Mesenchymal stem cell (in vitro differentiated cells and primary cell): ENCODE data around the gene CAMK1D.

Source experiments
- DNase-seq: peaks from one replicate; pipeline ENCODE4 v3.0.0-alpha.2; 2013
- H2AFZ ChIP-seq: one replicate; pipeline ENCODE4 v1.6.1; 2013; ENCODE audit warnings: low read depth, mild to moderate bottlenecking, control low read depth, inconsistent platforms, low read length, moderate library complexity
- H2AK5ac ChIP-seq: 2 replicates; pipeline ENCODE4 v1.6.1; 2013; ENCODE audit warnings: low read length, moderate library complexity, mild to moderate bottlenecking, inconsistent platforms; ENCODE audit not compliant: severe bottlenecking
- H2BK120ac ChIP-seq: one replicate; pipeline ENCODE4 v1.6.1; 2013; ENCODE audit warnings: low read depth, mild to moderate bottlenecking, inconsistent platforms, low read length, moderate library complexity
- H2BK12ac ChIP-seq, 2 experiments: one replicate each; pipeline ENCODE4 v1.6.1; 2013; ENCODE audit warnings: inconsistent platforms in 2 of 2, low read length in 2 of 2, mild to moderate bottlenecking in 2 of 2, moderate library complexity in 2 of 2, control low read depth in 1 of 2
- H2BK15ac ChIP-seq: one replicate; pipeline ENCODE4 v1.6.1; 2013; ENCODE audit warnings: mild to moderate bottlenecking, low read depth, inconsistent platforms; ENCODE audit not compliant: poor library complexity, severe bottlenecking
- H2BK5ac ChIP-seq: 2 replicates; pipeline ENCODE4 v1.6.1; 2013; ENCODE audit warnings: low read depth, mild to moderate bottlenecking, low read length, control low read depth, inconsistent platforms; ENCODE audit not compliant: poor library complexity, severe bottlenecking
- H3K14ac ChIP-seq, 2 experiments: one replicate each; pipeline ENCODE4 v1.6.1; 2013; ENCODE audit warnings: inconsistent platforms in 2 of 2, low read length in 2 of 2, control low read depth in 1 of 2, mild to moderate bottlenecking in 1 of 2, moderate library complexity in 1 of 2
- H3K18ac ChIP-seq, 2 experiments: one replicate each; pipeline ENCODE4 v1.6.1; 2013; ENCODE audit warnings: inconsistent platforms in 2 of 2, low read length in 2 of 2, control low read depth in 1 of 2, low read depth in 1 of 2, mild to moderate bottlenecking in 1 of 2
- H3K23ac ChIP-seq, 2 experiments: one replicate each; pipeline ENCODE4 v1.6.1; 2013; ENCODE audit warnings: inconsistent platforms in 2 of 2, low read length in 2 of 2, mild to moderate bottlenecking in 2 of 2, moderate library complexity in 2 of 2, control low read depth in 1 of 2
- H3K27ac ChIP-seq: 2 replicates; pipeline ENCODE4 v1.5.1; 2013; ENCODE audit warnings: mild to moderate bottlenecking, moderate library complexity, low read length, control low read depth, inconsistent platforms; ENCODE audit not compliant: poor library complexity, severe bottlenecking
- H3K27me3 ChIP-seq, 2 experiments: 2 replicates each; pipeline versions ENCODE4 v1.6.1 to v1.7.0; 2013; ENCODE audit warnings: low read length in 2 of 2, mild to moderate bottlenecking in 2 of 2, moderate library complexity in 2 of 2, control low read depth in 1 of 2, inconsistent platforms in 1 of 2; ENCODE audit not compliant: control insufficient read depth in 1 of 2, insufficient read depth in 1 of 2
- H3K36me3 ChIP-seq, 2 experiments: 2 replicates each; pipeline versions ENCODE4 v1.6.1 to v1.7.0; 2013; ENCODE audit warnings: low read length in 2 of 2, control low read depth in 1 of 2, inconsistent platforms in 1 of 2, low read depth in 1 of 2, mild to moderate bottlenecking in 1 of 2; ENCODE audit not compliant: insufficient read depth in 2 of 2, control insufficient read depth in 1 of 2
- H3K4ac ChIP-seq, 2 experiments: one replicate each; pipeline ENCODE4 v1.6.1; 2013; ENCODE audit warnings: inconsistent platforms in 2 of 2, low read length in 2 of 2, mild to moderate bottlenecking in 2 of 2, moderate library complexity in 2 of 2, control low read depth in 1 of 2, low read depth in 1 of 2
- H3K4me1 ChIP-seq: 2 replicates; pipeline ENCODE4 v1.6.1; 2013; ENCODE audit warnings: low read depth, low read length, control low read depth; ENCODE audit not compliant: control insufficient read depth, insufficient read depth
- H3K4me2 ChIP-seq: 2 replicates; pipeline ENCODE4 v1.6.1; 2013; ENCODE audit warnings: low read length, mild to moderate bottlenecking, inconsistent platforms; ENCODE audit not compliant: poor library complexity, severe bottlenecking
- H3K4me3 ChIP-seq, 2 experiments: 2 replicates each; pipeline versions ENCODE4 v1.5.1 to v1.7.0; 2013; ENCODE audit warnings: low read length in 2 of 2, mild to moderate bottlenecking in 2 of 2, control low read depth in 1 of 2, low read depth in 1 of 2; ENCODE audit not compliant: insufficient read depth in 1 of 2
- H3K79me1 ChIP-seq: replicated peaks from 2 replicates; pipeline ENCODE4 v1.6.1; 2013; ENCODE audit warnings: mild to moderate bottlenecking, control low read depth, low read length, inconsistent platforms; ENCODE audit not compliant: poor library complexity, severe bottlenecking
- H3K9ac ChIP-seq: 2 replicates; pipeline ENCODE4 v1.7.0; 2013; ENCODE audit warnings: mild to moderate bottlenecking, low read length, moderate library complexity
- H3K9me3 ChIP-seq: 2 replicates; pipeline ENCODE4 v1.7.0; 2013; ENCODE audit warnings: mild to moderate bottlenecking, low read length; ENCODE audit not compliant: control insufficient read depth
- H4K8ac ChIP-seq: one replicate; pipeline ENCODE4 v1.6.1; 2013; ENCODE audit warnings: inconsistent platforms, mild to moderate bottlenecking, low read length, moderate library complexity
- H4K91ac ChIP-seq: one replicate; pipeline ENCODE4 v1.6.1; 2013; ENCODE audit warnings: mild to moderate bottlenecking, low read length, inconsistent platforms
- WGBS: methylation state at CpG from one replicate; pipeline ENCODE4 v1.1.7; 2013; ENCODE audit warnings: mixed read lengths; 5-methylcytosine and 5-hydroxymethylcytosine counted together

The CAMK1D gene

GRCh38 chr10:12788277-12788676, 438.9 kb downstream of the CAMK1D start:
- WGBS: 83% methylated on average over 10 of the region's 10 CpGs
- no peak overlapping the region for H2BK5ac ChIP-seq
- H3K9me3 ChIP-seq: peaks cover 24% of the 10 kb centered on the region
- DNase-seq: no peak
- no peak overlapping the region for H3K18ac ChIP-seq
- no peak overlapping the region for H4K91ac ChIP-seq
- no peak overlapping the region for H3K27ac ChIP-seq
- H3K9ac ChIP-seq: no peak overlapping the region
- no peaks in the 10 kb centered on the region for H3K4me1 ChIP-seq
- H4K8ac ChIP-seq: no peak overlapping the region
- H2BK120ac ChIP-seq: no peak overlapping the region
- H2AFZ ChIP-seq: no peak overlapping the region
- no peak overlapping the region for H3K14ac ChIP-seq
- H3K4me3 ChIP-seq: no peak overlapping the region
- no peak overlapping the region for H3K23ac ChIP-seq
- H3K79me1 ChIP-seq: peaks cover 10% of the 10 kb centered on the region
- no peak overlapping the region for H3K4ac ChIP-seq
- no peaks in the 10 kb centered on the region for H3K27me3 ChIP-seq
- H2BK12ac ChIP-seq: no peak overlapping the region
- no peak overlapping the region for H2BK15ac ChIP-seq
- no peak overlapping the region for H3K4me2 ChIP-seq
- no peak overlapping the region for H2AK5ac ChIP-seq
- peaks cover 19 to 25% of the 10 kb centered on the region in 2 experiments for H3K36me3 ChIP-seq

DNA sequence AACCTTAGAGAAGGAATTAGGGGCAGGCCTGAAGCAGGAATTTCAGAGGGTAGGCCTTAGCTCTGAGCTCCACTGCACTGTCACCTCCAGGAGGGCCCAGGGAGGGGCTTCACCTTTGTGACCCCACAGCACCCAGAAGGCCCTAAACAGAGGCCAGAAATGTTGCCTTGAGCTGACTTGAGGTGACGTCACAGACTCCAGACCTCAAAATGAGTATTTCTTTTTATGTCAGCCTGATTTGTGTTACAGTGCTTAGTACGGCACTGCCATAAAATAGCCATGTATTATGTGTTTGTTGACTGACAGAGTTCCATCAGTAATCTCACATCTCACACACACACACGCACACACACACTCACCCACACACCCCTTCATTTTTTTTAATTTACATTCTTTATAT, 440.9 kb downstream of the CAMK1D start:
- Histone ChIP-seq H2BK12ac (no peak overlapping the region), H2AFZ (no peak overlapping the region), H3K9me3 (peaks cover 31% of the 10 kb centered on the region), H4K91ac (no peak overlapping the region), H3K79me1 (peaks cover 8% of the 10 kb centered on the region), H3K27ac (no peak overlapping the region), H3K9ac (no peak overlapping the region), H2BK5ac (no peak overlapping the region), H3K36me3 (peaks cover 24 to 28% of the 10 kb centered on the region in 2 experiments), H3K27me3 (no peaks in the 10 kb centered on the region), H3K4ac (no peak overlapping the region), H3K18ac (no peak overlapping the region), H3K23ac (no peak overlapping the region), H3K14ac (no peak overlapping the region), H3K4me1 (no peaks in the 10 kb centered on the region), H2BK120ac (no peak overlapping the region), H2AK5ac (no peak overlapping the region), H4K8ac (no peak overlapping the region), H2BK15ac (no peak overlapping the region), H3K4me3 (no peak overlapping the region), H3K4me2 (no peak overlapping the region)
- WGBS: 88% methylated on average over 2 of the region's 3 CpGs
- no peak for DNase-seq

DNA sequence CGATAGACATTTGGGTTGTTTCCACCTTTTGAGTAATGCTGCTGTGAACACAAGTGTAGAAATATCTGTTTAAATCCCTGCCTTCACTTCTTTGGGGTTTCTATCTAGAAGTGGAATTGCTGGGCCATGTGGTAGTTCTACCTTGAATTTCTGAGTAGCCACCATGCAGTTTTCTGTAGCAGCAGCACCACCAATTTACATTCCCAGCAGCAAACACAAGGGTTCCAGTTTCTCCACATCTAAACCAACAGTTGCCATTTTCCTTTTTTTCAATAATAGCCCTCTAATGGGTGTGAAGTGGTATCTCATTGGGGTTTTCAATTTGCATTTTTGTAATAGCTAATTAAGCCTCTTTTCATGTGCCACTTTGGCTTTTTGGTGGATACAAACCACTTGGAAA, 442.4 kb downstream of the CAMK1D start:
- Histone ChIP-seq H3K9me3 (peaks cover 31% of the 10 kb centered on the region), H3K9ac (no peak overlapping the region), H4K8ac (no peak overlapping the region), H2BK120ac (no peak overlapping the region), H3K4me3 (no peak overlapping the region), H3K23ac (no peak overlapping the region), H3K36me3 (peaks cover 24 to 30% of the 10 kb centered on the region in 2 experiments), H2BK15ac (no peak overlapping the region), H2AK5ac (no peak overlapping the region), H2BK5ac (no peak overlapping the region), H4K91ac (no peak overlapping the region), H3K79me1 (peaks cover 8% of the 10 kb centered on the region), H2BK12ac (no peak overlapping the region), H3K4ac (no peak overlapping the region), H3K18ac (no peak overlapping the region), H3K27ac (no peak overlapping the region), H3K14ac (no peak overlapping the region), H3K4me2 (no peak overlapping the region), H3K4me1 (no peaks in the 10 kb centered on the region), H2AFZ (no peak overlapping the region), H3K27me3 (no peaks in the 10 kb centered on the region)
- DNase-seq: no peak
- 100% methylated on average over 1 of the region's 1 CpG for WGBS

DNA sequence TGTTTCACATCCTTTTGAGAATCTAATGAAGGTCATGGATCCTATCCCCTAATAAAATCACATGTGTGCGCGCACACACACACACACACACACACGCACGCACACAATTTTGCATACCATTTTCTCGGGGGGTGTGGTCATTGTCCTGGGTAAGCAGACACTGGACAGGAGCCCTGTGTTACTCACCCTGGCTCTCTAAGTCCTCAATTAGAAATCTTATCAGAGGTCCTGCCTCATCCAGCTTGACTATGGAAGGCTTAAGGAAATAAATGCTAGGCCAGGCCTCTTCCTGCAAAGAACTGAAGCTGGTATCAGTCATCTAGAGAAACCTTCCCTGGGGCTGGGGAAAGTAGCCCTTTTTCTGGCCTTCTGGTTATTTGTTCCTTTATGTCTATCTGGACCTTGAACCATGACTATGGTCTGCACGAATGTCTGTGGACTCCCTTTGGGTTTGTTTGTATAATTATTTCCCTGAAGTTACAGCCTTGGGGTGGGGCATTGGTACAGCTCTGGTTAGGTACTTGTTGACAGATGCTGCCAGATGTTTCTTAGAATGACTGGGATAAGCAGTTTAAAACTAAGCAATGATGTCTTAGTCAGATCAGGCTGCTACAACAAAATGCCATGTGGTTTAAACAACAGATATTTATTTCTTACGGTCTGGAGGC, 443.7 kb downstream of the CAMK1D start:
- H2AK5ac ChIP-seq: no peak overlapping the region
- peaks cover 5% of the 10 kb centered on the region for H3K79me1 ChIP-seq
- H2BK5ac ChIP-seq: no peak overlapping the region
- no peak overlapping the region for H2AFZ ChIP-seq
- no peak overlapping the region for H3K9ac ChIP-seq
- H3K18ac ChIP-seq: no peak overlapping the region
- H3K9me3 ChIP-seq: peaks cover 31% of the 10 kb centered on the region
- no peak overlapping the region for H3K27ac ChIP-seq
- no peak overlapping the region for H2BK15ac ChIP-seq
- DNase-seq: peak; percentile 74
- H3K4me2 ChIP-seq: no peak overlapping the region
- no peak overlapping the region for H4K91ac ChIP-seq
- no peak overlapping the region for H3K4ac ChIP-seq
- 91% methylated on average over 7 of the region's 7 CpGs for WGBS
- H3K27me3 ChIP-seq: no peaks in the 10 kb centered on the region
- H2BK12ac ChIP-seq: no peak overlapping the region
- H2BK120ac ChIP-seq: no peak overlapping the region
- H3K36me3 ChIP-seq: peaks cover 24 to 27% of the 10 kb centered on the region in 2 experiments
- H3K14ac ChIP-seq: no peak overlapping the region
- H4K8ac ChIP-seq: no peak overlapping the region
- no peak overlapping the region for H3K23ac ChIP-seq
- H3K4me1 ChIP-seq: peaks cover 2% of the 10 kb centered on the region
- no peak overlapping the region for H3K4me3 ChIP-seq
